Adrenal gland (tissue), 12 donors: ENCODE measurements around the gene RNF151. TPM values are rescaled to one million over a fixed set of nuclear protein-coding genes. Genes with fewer than 3 reads are reported as not detected.
A peak's percentile ranks its signal among the peaks of the same experiment; 100 is the strongest.
"Not testable (repeated sequence)": the region's sequence is repeated elsewhere in the genome, so short reads cannot be mapped to it uniquely, and the experiment has no call there.

Source experiments
- DNase-seq, 7 donors: peaks; one replicate each; pipeline ENCODE4 v3.0.0-alpha.2; 2019 to 2020
- H3K27ac ChIP-seq, 5 donors: fragments of 200-600 bp; sonication (generic) in 4 of 5; 1 replicate in 3 of 5; 2 replicates in 2 of 5; pipeline versions ENCODE4 v1.5.1 to v1.8.0; 2016 to 2020; ENCODE audit warnings: mild to moderate bottlenecking in 1 of 5
- H3K27me3 ChIP-seq: fragments of 200-600 bp; 2 replicates; pipeline ENCODE4 v1.8.0; 2021
- H3K36me3 ChIP-seq, 2 donors: fragments of 200-600 bp; replicated peaks in 1 of 2; 1 replicate in 1 of 2; 2 replicates in 1 of 2; pipeline versions ENCODE4 v1.5.1 to v1.8.0; 2018 to 2022
- H3K4me1 ChIP-seq, 2 donors: fragments of 200-600 bp; replicated peaks in 1 of 2; 1 replicate in 1 of 2; 2 replicates in 1 of 2; pipeline versions ENCODE4 v1.5.1 to v1.8.0; 2018 to 2021
- H3K4me3 ChIP-seq, 4 donors: fragments of 200-600 bp; sonication (generic) in 3 of 4; one replicate each; pipeline ENCODE4 v1.5.1; 2016 to 2018
- H3K9me3 ChIP-seq, 3 donors: fragments of 200-600 bp; sonication (generic) in 1 of 3; replicated peaks in 1 of 3; 1 replicate in 2 of 3; 2 replicates in 1 of 3; pipeline versions ENCODE4 v1.5.1 to v1.8.0; 2016 to 2021
- POLR2A ChIP-seq, 2 donors: fragments of 450-650 bp; IDR thresholded peaks; one replicate each; pipeline ENCODE4 v1.6.1; 2017; ENCODE audit warnings: antibody characterized with exemption in 2 of 2, mild to moderate bottlenecking in 2 of 2, moderate library complexity in 1 of 2
- WGBS, 4 donors: extraction: QIAGEN DNeasy Blood & Tissue Kit in 2 of 4; methylation state at CpG; one replicate each; pipeline versions ENCODE4 v1.1.5 to v1.1.7; 2013 to 2017; 5-methylcytosine and 5-hydroxymethylcytosine counted together
- intact Hi-C, 2 donors: fragments of 100-400 bp; cut with DNase I; formaldehyde crosslinking; loops; one replicate each; pipeline versions ENCODE4 v1.14.1 to v1.15.0; 2022 to 2023
- polyA plus RNA-seq, 3 donors: library from polyadenylated mRNA; stranded (reverse); fragments of 200-250 nt in 2 of 3; fragments of 350-450 nt in 1 of 3; fragmentation: Illumina TruSeq in 1 of 3; extraction: RNeasy Lipid Tissue Mini Kit (QIAGEN cat#74804) in 1 of 3; gene quantifications; one replicate each; pipeline ENCODE4 v1.2.3, GENCODE V29; 2013 to 2014
- total RNA-seq, 9 donors: library from RNA; depleted of rRNA in 4 of 9; stranded (reverse); fragments of >200 nt in 4 of 9; fragments of 120-200 nt in 1 of 9; fragmentation: NEBNext Ultra II Directional in 1 of 9; extraction: Animal tissue kit (Norgen Biotek cat#: 25700) in 1 of 9; gene quantifications; one replicate each; pipeline versions ENCODE4 v1.1.0 to v1.2.4, GENCODE V29; 2013 to 2023
- TF ChIP-seq, protein P1 (sequence below), 6 experiments: fragments of 450-650 bp in 4 of 6; fragments of 200-600 bp in 2 of 6; sonication (generic) in 1 of 6; IDR thresholded peaks; 1 replicate in 5 of 6; 2 replicates in 1 of 6; pipeline versions ENCODE4 v1.5.1 to v1.8.0; 2016 to 2021; ENCODE audit warnings: antibody characterized with exemption in 6 of 6, mild to moderate bottlenecking in 2 of 6, moderate library complexity in 1 of 6
- donor health status: healthy with polysubstance abuse.
- donor health status: Bipolar disorder and iron deficiency.
- donor health status: DM: yes; HTN: yes; CAD: no.
- donor health status: DM: no; HTN: no; CAD: no.
- donor health status: DM: no; HTN: no; CAD: no.
- donor health status: DM: yes; HTN: yes; CAD: no.

The RNF151 gene
- total and polyA plus RNA-seq, 12 donors: 0.20 to 0.64 (median 0.47) TPM; not detected in 9

DNA sequence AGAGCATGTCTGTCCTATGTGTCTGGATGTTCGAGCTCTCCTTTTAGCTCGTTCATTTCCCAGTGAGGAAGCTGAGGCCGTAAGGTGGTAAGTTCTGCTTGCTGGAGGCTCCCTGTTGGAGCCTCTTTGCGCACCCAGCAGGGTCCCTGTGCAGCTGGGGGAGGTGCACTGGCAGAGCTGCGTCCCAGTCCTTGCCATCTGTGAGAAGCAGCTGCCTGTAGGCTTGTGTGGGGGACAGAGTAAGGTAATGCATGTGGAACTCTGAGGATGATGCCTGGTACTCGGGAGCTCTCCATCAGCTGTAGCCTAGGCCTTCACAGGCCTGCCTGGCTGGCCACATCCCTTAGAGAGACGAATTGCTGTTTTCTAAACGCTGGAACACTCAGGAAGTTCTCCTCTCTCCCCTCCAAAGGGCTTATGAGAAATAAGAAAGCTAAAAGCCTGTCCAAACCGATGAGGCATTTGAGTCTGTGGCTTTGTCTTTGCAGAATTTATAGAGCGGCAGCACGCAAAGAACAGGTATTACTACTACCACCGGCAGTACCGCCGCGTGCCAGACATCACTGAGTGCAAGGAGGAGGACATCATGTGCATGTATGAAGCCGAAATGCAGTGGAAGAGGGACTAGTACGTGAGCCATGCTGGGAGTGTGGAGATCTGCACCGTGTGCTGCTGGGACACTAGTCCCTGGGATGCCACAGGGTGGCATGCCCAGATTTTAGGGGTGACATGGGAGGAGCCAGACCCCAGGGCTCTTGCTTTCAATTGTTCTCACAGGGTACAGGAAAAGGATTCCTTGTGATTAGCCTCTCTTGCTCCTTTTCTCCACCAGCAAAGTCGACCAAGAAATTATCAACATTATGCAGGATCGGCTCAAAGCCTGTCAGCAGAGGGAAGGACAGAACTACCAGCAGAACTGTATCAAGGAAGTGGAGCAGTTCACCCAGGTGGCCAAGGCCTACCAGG lies 5.7 kb upstream of the RNF151 start:
- no peaks in the 10 kb centered on the region for H3K27me3 ChIP-seq
- peak in 1 of 7 donors; percentile 8 for DNase-seq
- H3K4me3 ChIP-seq: peak overlapping the region in 1 of 4 donors; percentile 63
- 55 to 60% (median 58%) methylated on average over 17 to 20 of the region's 20 CpGs for WGBS, 4 donors
- peaks cover 10 to 28% of the 10 kb centered on the region in 2 donors for H3K4me1 ChIP-seq
- H3K27ac ChIP-seq: no peak overlapping the region
- intact Hi-C loops: no loop called here
- H3K36me3 ChIP-seq: peaks cover 0 to 23% of the 10 kb centered on the region in 2 donors
- TF ChIP-seq POLR2A (IDR thresholded peaks at IDR 0.05): no peak
- TF ChIP-seq, protein P1, sequence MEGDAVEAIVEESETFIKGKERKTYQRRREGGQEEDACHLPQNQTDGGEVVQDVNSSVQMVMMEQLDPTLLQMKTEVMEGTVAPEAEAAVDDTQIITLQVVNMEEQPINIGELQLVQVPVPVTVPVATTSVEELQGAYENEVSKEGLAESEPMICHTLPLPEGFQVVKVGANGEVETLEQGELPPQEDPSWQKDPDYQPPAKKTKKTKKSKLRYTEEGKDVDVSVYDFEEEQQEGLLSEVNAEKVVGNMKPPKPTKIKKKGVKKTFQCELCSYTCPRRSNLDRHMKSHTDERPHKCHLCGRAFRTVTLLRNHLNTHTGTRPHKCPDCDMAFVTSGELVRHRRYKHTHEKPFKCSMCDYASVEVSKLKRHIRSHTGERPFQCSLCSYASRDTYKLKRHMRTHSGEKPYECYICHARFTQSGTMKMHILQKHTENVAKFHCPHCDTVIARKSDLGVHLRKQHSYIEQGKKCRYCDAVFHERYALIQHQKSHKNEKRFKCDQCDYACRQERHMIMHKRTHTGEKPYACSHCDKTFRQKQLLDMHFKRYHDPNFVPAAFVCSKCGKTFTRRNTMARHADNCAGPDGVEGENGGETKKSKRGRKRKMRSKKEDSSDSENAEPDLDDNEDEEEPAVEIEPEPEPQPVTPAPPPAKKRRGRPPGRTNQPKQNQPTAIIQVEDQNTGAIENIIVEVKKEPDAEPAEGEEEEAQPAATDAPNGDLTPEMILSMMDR (IDR thresholded peaks at IDR 0.05): no peak
- no peaks in the 10 kb centered on the region for H3K9me3 ChIP-seq

- DNase-seq: no peak
- peaks cover 10 to 29% of the 10 kb centered on the region in 2 donors for H3K4me1 ChIP-seq
- 58 to 73% (median 65%) methylated on average over 3 to 6 of the region's 6 CpGs for WGBS, 4 donors
- intact Hi-C loops: no loop called here
- peaks cover 0 to 23% of the 10 kb centered on the region in 2 donors for H3K36me3 ChIP-seq
- TF ChIP-seq POLR2A (IDR thresholded peaks at IDR 0.05): no peak
- TF ChIP-seq, protein P1 (IDR thresholded peaks at IDR 0.05): no peak
- H3K9me3 ChIP-seq: no peaks in the 10 kb centered on the region
- no peak overlapping the region for H3K27ac ChIP-seq
- H3K4me3 ChIP-seq: no peak overlapping the region
- no peaks in the 10 kb centered on the region for H3K27me3 ChIP-seq
Observed at GRCh38 chr16:1961651-1962067, 5.0 kb upstream of the RNF151 start.

GRCh38 chr16:1962161-1963153 lies 4.2 kb upstream of the RNF151 start:
- peaks cover 0 to 23% of the 10 kb centered on the region in 2 donors for H3K36me3 ChIP-seq
- DNase-seq, H3K27me3 ChIP-seq, H3K9me3 ChIP-seq, H3K27ac ChIP-seq, intact Hi-C loops: not testable (repeated sequence)
- H3K4me1 ChIP-seq: peaks cover 10 to 29% of the 10 kb centered on the region in 2 donors
- 81 to 86% (median 84%) methylated on average over 21 to 37 of the region's 37 CpGs for WGBS, 4 donors
- peak overlapping the region in 1 of 4 donors; percentile 90 for H3K4me3 ChIP-seq

DNA sequence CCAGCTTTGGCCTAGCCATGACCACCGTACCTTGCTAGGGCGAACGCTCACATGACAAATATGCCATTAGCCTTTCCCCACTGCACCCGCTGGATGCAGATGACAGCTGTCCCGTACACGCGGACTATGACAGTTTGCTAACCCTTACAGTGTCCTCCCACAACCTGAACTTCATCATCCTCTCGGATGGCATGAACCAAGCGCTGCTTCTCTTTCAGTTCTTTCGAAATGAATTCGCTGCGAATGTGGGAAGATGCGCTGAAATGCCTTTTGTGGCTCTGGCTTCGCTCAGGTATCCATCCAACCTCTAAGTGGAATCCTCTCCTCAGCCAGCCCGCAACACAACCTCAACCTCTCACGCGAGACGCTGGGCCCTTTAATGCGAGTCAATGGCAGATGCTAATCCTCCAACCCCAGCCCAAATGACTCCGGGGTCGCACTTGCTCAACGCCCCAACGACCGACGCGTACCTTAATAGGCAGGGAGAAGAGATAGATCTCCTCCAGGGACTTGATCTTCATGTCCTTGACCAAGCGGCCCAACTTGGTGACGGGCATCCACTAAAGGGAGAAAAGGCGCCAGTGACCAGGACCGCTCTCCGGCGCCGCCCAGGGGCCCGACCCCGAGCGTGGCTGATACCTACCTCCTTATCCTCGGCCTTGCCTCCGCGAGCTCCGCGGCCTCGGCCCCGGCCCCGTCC lies 2.7 kb upstream of the RNF151 start:
- peaks cover 10 to 29% of the 10 kb centered on the region in 2 donors for H3K4me1 ChIP-seq
- intact Hi-C loops: no loop called here
- peak in 6 of 7 donors; percentile 38 to 83 (median 62) for DNase-seq

More for the DNA sequence above, 2.7 kb upstream of the RNF151 start:
- peaks cover 0 to 23% of the 10 kb centered on the region in 2 donors for H3K36me3 ChIP-seq
- no peaks in the 10 kb centered on the region for H3K27me3 ChIP-seq
- peak overlapping the region; percentile 92 to 98 (median 95) for H3K27ac ChIP-seq
- peak overlapping the region in 3 of 4 donors; percentile 71 to 90 (median 72) for H3K4me3 ChIP-seq
- TF ChIP-seq, protein P1 (IDR thresholded peaks at IDR 0.05): peak in 2 of 6 experiments; percentile 20 to 26
- TF ChIP-seq POLR2A (IDR thresholded peaks at IDR 0.05): no peak
- H3K9me3 ChIP-seq: no peaks in the 10 kb centered on the region
- 8 to 13% (median 10%) methylated on average over 25 to 44 of the region's 44 CpGs for WGBS, 4 donors
